ENCODE measurements around the gene STIM2.
"Not testable (repeated sequence)": the region's sequence is repeated elsewhere in the genome, so short reads cannot be mapped to it uniquely, and the experiment has no call there.

Gene STIM2

GRCh38 chr4:26824667-26825066, 36.0 kb upstream of the STIM2 start:
- no peak for DNase-seq (ENCODE audit: extremely low read depth, low read depth)
- TF ChIP-seq CTCF (IDR thresholded peaks at IDR 0.05; ENCODE audit: low read depth, low read length, missing control alignments), result no peak
- no peak overlapping the region for H3K4me3 ChIP-seq (replicated peaks; ENCODE audit: low read depth, low read length)

DNA sequence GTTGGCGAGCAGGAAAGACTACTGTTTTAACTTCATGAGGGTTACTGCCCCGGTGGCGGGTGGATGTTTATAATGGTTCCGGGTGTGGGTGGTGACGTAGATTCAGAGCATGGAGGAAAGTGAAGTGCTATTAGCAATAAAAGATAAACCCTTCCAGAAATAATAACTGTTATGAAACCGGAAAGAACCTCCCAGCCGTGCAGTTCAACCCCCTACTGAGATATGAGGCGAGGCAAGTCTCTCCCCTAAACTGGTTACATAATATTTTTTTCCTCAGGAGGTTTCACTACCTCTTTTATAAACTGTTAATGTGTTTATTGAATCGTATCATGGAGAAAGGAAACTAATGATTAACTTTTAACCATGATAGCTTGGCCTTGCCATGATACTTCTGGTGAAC, 33.9 kb upstream of the STIM2 start:
- no peak for TF ChIP-seq CTCF (IDR thresholded peaks at IDR 0.05; ENCODE audit: low read depth, low read length, missing control alignments)
- no peak for DNase-seq (ENCODE audit: extremely low read depth, low read depth)
- no peak overlapping the region for H3K4me3 ChIP-seq (replicated peaks; ENCODE audit: low read depth, low read length)

- DNase-seq (ENCODE audit: extremely low read depth, low read depth); H3K4me3 ChIP-seq (replicated peaks; ENCODE audit: low read depth, low read length): not testable (repeated sequence)
Observed at GRCh38 chr4:26827336-26827735, 33.3 kb upstream of the STIM2 start.

- H3K4me3 ChIP-seq (replicated peaks; ENCODE audit: low read depth, low read length), result no peak overlapping the region
- no peak for TF ChIP-seq CTCF (IDR thresholded peaks at IDR 0.05; ENCODE audit: low read depth, low read length, missing control alignments)
- DNase-seq (ENCODE audit: extremely low read depth, low read depth), result no peak
Observed at GRCh38 chr4:26827798-26828197, 32.8 kb upstream of the STIM2 start.

DNA sequence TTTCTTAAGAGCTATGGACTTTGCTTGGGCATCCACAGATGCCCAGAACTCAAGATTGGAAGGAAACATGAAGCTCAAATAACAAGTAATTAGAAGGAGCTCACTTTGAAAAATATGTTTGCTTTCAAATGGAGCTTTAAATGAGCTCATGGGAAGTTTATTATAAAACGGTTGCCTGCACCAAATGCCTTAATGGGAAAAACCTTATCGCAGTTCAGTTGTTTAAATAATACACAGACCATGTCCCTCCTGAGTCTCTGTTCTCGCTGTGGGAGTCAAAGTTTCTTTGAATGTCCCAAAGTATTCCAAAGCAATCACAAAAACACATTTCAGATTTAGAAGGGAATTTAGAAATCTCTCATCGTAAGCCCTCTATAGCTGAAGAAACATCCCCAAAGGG, 31.6 kb upstream of the STIM2 start:
- TF ChIP-seq CTCF (IDR thresholded peaks at IDR 0.05; ENCODE audit: low read depth, low read length, missing control alignments), result no peak
- no peak for DNase-seq (ENCODE audit: extremely low read depth, low read depth)
- H3K4me3 ChIP-seq (replicated peaks; ENCODE audit: low read depth, low read length), result no peak overlapping the region

GRCh38 chr4:26830033-26830432, 30.6 kb upstream of the STIM2 start:
- no peak overlapping the region for H3K4me3 ChIP-seq (replicated peaks; ENCODE audit: low read depth, low read length)
- no peak for DNase-seq (ENCODE audit: extremely low read depth, low read depth)
- no peak for TF ChIP-seq CTCF (IDR thresholded peaks at IDR 0.05; ENCODE audit: low read depth, low read length, missing control alignments)

GRCh38 chr4:26830701-26831100, 29.9 kb upstream of the STIM2 start:
- no peak for TF ChIP-seq CTCF (IDR thresholded peaks at IDR 0.05; ENCODE audit: low read depth, low read length, missing control alignments)
- no peak for DNase-seq (ENCODE audit: extremely low read depth, low read depth)
- no peak overlapping the region for H3K4me3 ChIP-seq (replicated peaks; ENCODE audit: low read depth, low read length)
